CD4-positive, alpha-beta T cell treated with Interleukin-17A for 1 hour (primary cell): Measurements from ENCODE around the gene HPGD.
"Not testable (repeated sequence)": the region's sequence is repeated elsewhere in the genome, so short reads cannot be mapped to it uniquely, and the experiment has no call there.

Experiments used
- DNase-seq: peaks from one replicate; pipeline ENCODE4 v3.0.0-alpha.2; 2020

HPGD gene

GRCh38 chr4:174523025-174523693, 871 bp upstream of the HPGD start:
- DNase-seq: no peak

- no peak for DNase-seq
These were observed 497 bp downstream of the HPGD start for GRCh38 chr4:174521800-174522182.

GRCh38 chr4:174520660-174521059, 1.6 kb downstream of the HPGD start:
- DNase-seq: no peak

- no peak for DNase-seq
These were observed 4.5 kb downstream of the HPGD start for GRCh38 chr4:174517502-174518445.

GRCh38 chr4:174516794-174517193, 5.5 kb downstream of the HPGD start:
- DNase-seq: no peak

GRCh38 chr4:174516345-174516744, 5.9 kb downstream of the HPGD start:
- no peak for DNase-seq

- no peak for DNase-seq
These were observed 9.5 kb downstream of the HPGD start for GRCh38 chr4:174512745-174513144.

GRCh38 chr4:174505892-174506291, 16.4 kb downstream of the HPGD start:
- DNase-seq: no peak

- no peak for DNase-seq
These were observed 17.3 kb downstream of the HPGD start for GRCh38 chr4:174505007-174505406.

GRCh38 chr4:174503079-174503715, 19.1 kb downstream of the HPGD start:
- no peak for DNase-seq

- DNase-seq: no peak
These were observed 25.5 kb downstream of the HPGD start for GRCh38 chr4:174496631-174497432.

- no peak for DNase-seq
These were observed 26.7 kb downstream of the HPGD start for GRCh38 chr4:174495626-174496025.

- DNase-seq: no peak
These were observed 27.6 kb downstream of the HPGD start for GRCh38 chr4:174494726-174495125.

GRCh38 chr4:174494146-174494545, 28.1 kb downstream of the HPGD start:
- no peak for DNase-seq

- no peak for DNase-seq
These were observed 31.8 kb downstream of the HPGD start for GRCh38 chr4:174490451-174490961.

GRCh38 chr4:174488368-174488767, 33.9 kb downstream of the HPGD start:
- DNase-seq: not testable (repeated sequence)

GRCh38 chr4:174485025-174485424, 37.3 kb downstream of the HPGD start:
- DNase-seq: no peak

- DNase-seq: no peak
These were observed 38.5 kb downstream of the HPGD start for GRCh38 chr4:174483792-174484191.

GRCh38 chr4:174479140-174479539, 43.1 kb downstream of the HPGD start:
- no peak for DNase-seq

- DNase-seq: no peak
These were observed 46.8 kb downstream of the HPGD start for GRCh38 chr4:174475528-174475927.

GRCh38 chr4:174474457-174475075, 47.7 kb downstream of the HPGD start:
- no peak for DNase-seq

- no peak for DNase-seq
These were observed 55.2 kb downstream of the HPGD start for GRCh38 chr4:174467107-174467506.
